GM21723 (cell line): Measurements from ENCODE around the gene KCNMB2.

Experiments used
- ATAC-seq: cut with Tn5 transposase; IDR thresholded peaks from one replicate; pipeline ENCODE4 v1.9.1; 2021; ENCODE audit warnings: mild to moderate bottlenecking, moderate library complexity; ENCODE audit not compliant: unreplicated experiment

The KCNMB2 gene

GRCh38 chr3:178685591-178685906 is 149.3 kb downstream of the KCNMB2 start:
- no peak for ATAC-seq

DNA sequence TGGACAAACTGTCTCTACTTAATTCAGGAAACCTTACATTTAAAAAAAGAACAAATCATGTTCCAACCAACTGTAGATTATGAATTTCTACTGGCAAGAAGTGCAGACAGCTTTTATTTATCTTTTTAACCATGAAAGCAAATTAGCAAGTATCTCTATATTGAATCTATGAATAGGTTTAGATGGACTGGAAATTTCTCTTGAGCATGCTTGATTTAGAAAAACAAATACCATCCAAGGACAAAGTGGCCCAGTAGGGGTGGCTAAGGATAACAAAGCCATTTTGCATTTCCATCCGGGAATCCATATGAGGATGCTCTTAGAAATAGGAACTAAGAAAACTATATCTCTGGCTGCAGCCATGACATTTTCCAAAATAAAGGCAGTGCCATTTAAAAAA is 150.6 kb downstream of the KCNMB2 start:
- no peak for ATAC-seq

DNA sequence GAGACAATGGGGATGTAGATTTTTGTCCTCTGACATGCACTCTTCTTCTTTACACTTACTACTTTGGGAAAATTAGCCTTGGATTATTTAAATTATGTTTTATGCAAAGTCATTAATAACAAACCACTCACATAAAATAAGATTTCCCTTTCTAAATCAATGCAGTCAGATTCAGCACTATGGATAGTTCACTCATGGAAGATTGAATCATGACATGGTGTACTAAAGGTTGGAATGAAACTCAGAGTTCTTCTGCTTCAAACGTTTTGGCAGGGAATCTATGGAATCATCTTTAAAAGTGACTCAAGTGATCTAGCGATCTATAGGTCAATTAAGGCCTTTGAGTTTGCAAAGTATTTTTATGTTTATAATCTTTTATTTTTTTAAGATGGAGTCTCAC is 154.3 kb downstream of the KCNMB2 start:
- ATAC-seq = no peak

DNA sequence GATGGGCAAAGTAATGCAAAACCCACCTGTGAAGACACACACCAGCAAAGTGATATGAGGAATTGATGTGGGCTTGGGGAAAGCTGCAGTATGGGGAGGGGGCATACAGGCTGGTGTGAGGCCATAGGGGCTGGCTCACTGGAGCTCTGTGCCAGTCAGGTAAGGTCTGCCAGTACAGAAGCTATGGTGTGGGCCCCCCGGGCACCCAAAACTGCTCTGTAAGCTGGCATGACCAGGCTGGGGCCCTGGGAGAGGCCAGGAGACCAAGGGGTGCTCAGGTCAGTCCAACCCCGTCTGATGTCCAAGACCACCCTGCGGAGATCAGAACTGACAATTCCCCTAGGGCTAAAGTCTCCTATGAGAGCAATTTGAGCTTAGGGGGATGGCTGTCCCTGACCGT is 163.1 kb downstream of the KCNMB2 start:
- ATAC-seq = no peak

GRCh38 chr3:178699810-178700209 is 163.6 kb downstream of the KCNMB2 start:
- no peak for ATAC-seq

DNA sequence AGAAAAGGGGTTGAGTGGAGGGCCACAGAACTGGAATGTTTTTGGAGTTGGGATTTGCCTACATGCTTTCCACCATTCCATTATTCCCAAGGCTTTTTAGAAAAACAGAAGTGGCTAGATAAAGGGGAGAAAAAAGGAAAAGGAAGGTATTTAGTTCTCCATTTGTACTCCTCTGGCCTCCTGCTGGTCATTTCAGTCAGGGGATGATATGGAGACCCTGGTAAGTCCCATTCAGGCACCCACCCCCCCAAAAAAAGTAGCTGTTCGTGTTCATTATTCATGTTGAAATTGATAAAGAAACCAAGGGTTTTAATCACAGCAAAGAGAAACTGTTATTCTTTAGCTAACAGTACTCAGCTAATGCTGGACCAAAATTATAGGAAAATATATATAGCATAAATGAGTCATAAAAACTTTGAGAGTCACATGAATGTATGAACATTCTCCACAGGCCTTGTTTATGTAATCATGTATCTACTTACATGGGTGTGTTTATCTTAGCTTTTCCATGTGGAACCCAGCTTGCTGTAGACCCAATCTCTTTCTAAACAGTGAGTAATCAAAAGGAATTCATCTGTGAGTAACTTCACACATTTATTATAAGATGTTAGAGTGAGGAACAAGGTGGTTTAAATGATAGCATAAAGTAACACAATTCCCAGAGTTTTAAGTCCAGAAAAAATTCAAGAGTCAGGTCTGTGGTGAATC is 167.2 kb downstream of the KCNMB2 start:
- no peak for ATAC-seq

DNA sequence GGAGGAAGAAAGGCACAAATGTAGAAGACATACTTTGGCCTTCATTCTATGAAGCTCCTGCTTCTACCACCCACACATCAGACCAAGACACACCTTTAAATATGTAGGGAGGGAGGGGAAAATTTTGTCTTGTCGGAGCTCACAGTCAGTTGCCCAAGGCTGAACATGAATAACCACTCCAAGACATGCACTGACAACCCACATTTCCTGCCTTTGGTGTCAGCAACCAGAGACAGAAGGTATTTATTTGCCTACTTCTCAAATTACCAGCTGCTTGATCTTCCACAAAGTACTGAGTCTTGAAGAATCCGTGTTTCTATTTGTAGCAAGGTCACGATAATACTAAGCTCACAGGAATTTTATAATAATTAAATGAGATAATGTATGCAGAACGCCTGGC is 169.7 kb downstream of the KCNMB2 start:
- no peak for ATAC-seq

GRCh38 chr3:178706411-178706810 is 170.2 kb downstream of the KCNMB2 start:
- no peak for ATAC-seq

DNA sequence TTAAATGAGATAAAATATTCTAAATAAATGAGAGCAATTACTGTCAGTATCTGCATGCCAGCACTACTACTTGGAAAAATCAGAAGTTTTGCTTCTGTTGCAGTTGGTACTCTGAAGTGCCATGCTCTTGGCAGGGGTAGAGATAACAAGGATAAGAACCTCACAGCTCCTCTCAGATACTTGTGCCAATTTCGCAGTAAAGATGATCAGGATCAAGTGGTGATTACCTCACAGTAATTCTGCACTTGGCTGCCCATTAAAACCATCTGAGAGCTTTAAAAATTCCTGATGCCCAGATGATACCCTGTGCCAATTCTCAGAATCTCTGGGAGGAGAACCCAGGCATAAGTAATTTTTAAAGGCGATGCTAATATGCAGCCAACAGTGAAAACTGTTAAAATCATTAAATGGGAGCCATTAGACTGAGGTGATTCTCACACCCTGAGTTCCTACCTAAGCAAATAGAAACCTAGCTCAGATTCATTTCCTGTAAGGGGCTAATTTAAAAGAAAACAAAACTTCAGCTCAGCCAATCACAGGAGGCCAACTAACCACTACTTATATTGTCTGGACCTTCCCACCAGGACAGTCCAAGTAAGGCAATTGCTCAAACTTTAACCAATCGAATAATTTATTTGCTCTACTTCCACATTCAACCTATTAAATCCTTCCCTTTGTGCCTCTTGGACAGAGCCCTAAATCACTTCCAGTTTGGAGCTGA is 171.2 kb downstream of the KCNMB2 start:
- no peak for ATAC-seq

DNA sequence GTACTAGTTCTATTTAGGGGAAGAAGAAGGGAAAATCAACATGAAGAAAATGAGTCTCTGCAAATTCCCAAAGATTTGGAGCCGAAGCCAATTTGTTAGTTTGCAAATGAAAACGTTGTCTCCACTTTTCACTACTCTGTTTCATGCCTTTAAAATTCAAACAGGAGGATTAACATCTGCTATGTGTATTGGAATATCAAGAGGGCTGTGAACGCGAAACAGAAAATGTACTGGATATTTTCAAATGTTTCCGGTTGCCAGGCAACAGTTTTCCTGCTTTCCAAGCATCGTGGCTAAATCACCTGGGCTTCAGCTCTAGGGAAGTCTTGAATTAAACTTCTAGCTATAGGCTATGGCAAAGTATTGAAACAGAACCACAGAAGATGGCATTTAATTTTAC is 172.8 kb downstream of the KCNMB2 start:
- ATAC-seq = no peak

GRCh38 chr3:178711753-178712152 is 175.5 kb downstream of the KCNMB2 start:
- ATAC-seq = no peak

- no peak for ATAC-seq
Observed at GRCh38 chr3:178712247-178712646, 176.0 kb downstream of the KCNMB2 start.

DNA sequence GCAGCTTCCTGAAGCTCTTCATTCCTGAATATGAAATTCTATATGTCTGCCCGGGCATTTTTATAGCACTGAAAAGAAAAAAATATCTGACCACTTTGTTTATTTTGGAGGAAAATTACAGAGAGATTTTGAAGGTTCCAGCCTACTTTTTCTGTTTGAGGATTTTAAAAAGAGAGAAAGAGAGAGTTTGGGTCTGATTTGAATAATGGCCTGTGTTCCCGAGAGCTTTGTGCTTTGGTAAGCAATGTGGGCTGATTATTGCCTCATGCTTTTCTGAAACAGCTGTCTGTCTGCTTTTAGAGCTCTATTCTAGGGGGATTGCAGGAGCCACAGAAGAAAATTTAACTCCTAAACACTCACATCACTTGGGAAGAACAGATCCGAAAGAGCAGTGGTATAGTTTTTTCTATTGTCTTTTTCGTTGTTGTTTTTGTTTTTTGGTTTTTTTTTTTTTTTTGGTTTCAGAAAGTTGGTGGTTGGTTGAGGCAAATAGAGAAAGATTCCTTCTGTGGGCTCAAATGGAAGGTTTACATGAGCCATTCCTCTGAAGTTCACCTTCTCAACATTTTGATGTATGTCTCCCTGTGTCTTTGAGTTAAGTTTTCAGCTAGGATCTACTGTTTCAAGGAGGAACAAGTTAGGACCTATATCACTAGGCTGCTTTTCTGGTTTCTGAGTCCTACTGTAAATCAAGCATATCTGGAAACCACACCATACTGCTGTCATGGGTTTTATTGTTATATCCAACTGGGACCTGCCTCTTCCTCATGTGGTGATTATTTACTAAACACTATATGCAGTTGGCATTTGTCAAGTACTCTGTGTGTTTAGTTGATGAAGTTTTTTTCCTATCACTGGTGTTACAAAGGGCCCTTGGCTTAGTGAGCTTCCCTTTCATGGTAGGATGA is 178.9 kb downstream of the KCNMB2 start:
- no peak for ATAC-seq

- ATAC-seq = no peak
Observed at GRCh38 chr3:178718995-178719635, 182.9 kb downstream of the KCNMB2 start.

DNA sequence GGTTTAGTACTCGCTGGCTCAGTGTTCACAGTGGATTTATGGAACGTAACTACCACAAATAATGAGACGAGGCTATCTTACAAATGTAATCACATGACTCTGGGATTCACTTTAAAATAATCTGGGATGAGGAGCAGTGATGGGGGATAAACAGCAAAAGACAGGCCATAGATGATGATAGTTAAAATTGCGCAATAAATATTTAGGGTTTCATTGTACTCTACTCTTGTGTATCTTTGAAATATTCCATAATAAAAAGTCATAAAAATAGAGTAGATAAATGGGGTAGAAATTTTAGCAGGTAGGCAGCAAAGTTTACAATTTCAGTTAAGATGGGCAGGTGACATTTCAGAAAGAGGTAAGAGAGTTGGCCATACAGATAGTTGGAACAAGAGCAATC is 196.6 kb downstream of the KCNMB2 start:
- ATAC-seq = no peak

GRCh38 chr3:178735032-178735674 is 198.9 kb downstream of the KCNMB2 start:
- ATAC-seq = no peak

DNA sequence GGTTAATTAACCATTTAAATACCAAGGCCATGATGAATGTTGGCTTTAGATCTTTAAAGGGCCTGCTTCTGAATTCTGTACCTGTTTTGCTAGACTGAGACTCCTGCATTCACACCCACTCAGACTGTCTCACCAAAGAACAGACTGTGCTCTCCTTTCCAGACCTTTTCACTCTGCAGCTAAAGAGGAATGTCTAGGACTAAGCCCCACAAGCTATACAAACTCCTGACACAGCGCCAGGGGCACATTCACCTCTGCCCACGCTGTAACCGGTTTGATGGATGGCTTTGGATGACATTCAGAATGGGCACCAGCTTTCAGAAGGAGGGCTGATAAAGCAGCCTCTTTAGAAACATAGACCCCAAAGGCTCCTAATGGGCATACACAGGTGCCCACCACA is 200.1 kb downstream of the KCNMB2 start:
- no peak for ATAC-seq

GRCh38 chr3:178739720-178740119 is 203.5 kb downstream of the KCNMB2 start:
- ATAC-seq = no peak

DNA sequence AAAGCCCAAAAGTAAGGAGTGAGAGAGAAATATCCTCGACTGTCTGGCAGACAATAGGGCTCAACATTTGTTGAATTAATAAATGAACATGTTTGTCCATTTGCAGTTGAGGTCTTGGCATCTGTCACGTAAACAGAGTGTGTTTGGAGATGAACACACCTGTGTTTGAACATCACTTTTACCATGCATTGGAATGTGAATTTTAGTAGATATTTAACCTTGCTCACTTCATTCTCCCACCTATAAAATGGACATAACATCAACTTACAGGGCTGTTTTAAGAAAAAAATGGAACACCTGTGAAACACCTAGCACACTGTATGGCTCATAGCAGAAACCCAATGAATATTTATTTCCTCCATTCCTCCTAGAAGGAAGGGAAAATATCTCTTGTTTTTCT is 204.8 kb downstream of the KCNMB2 start:
- ATAC-seq = no peak

DNA sequence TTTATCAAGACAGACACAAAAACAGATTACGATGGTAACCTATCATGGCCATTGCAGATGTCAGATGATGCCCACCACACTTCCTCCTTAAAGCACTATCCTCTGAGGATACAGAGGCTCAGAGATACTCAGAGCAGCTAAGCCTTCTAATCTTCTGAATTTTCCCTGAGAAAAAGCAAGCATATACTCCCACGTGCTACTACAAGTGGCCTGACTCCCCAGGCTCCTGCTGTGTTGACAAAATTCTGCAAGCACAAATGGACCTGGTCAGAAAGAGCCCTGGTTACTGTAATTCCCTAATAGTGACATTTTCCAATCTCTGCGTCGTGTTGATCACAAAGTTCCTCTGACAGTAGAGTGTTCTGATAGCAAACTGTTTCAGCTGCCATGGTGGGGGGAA is 207.1 kb downstream of the KCNMB2 start:
- no peak for ATAC-seq
